M059J (cell line): Measurements from ENCODE around the gene CDH13. TPM values are rescaled to one million over a fixed set of nuclear protein-coding genes. Genes with fewer than 3 reads are reported as not detected.

Experiments
- DNase-seq: peaks from one replicate; pipeline ENCODE4 v3.0.0-alpha.2; 2012; ENCODE audit warnings: low read depth
- total RNA-seq: library from RNA; depleted of rRNA; stranded (reverse); fragments of >200 nt; shearing (Covaris generic); gene quantifications from 2 replicates; pipeline ENCODE4 v1.2.3, GENCODE V29; 2014

CDH13 gene
- total RNA-seq, 1 experiment from 2014 or later, result 61.5 TPM

- DNase-seq, result no peak
Observed at GRCh38 chr16:83109490-83110125, 482.8 kb downstream of the CDH13 start.

- peak; percentile 33 for DNase-seq
Observed at GRCh38 chr16:83110269-83110668, 483.5 kb downstream of the CDH13 start.

GRCh38 chr16:83113317-83113716 is 486.5 kb downstream of the CDH13 start:
- DNase-seq, result no peak

- DNase-seq, result no peak
Observed at GRCh38 chr16:83113811-83114210, 487.0 kb downstream of the CDH13 start.

GRCh38 chr16:83115491-83116232 is 488.9 kb downstream of the CDH13 start:
- DNase-seq, result no peak

GRCh38 chr16:83116274-83116892 is 489.6 kb downstream of the CDH13 start:
- no peak for DNase-seq

- no peak for DNase-seq
Observed at GRCh38 chr16:83117810-83118209, 491.0 kb downstream of the CDH13 start.

GRCh38 chr16:83118365-83118764 is 491.6 kb downstream of the CDH13 start:
- peak; percentile 55 for DNase-seq

GRCh38 chr16:83125999-83126568 is 499.3 kb downstream of the CDH13 start:
- DNase-seq, result no peak

GRCh38 chr16:83128041-83128440 is 501.3 kb downstream of the CDH13 start:
- DNase-seq, result no peak

GRCh38 chr16:83130039-83130438 is 503.3 kb downstream of the CDH13 start:
- no peak for DNase-seq

GRCh38 chr16:83134638-83135037 is 507.9 kb downstream of the CDH13 start:
- no peak for DNase-seq

GRCh38 chr16:83136419-83136818 is 509.6 kb downstream of the CDH13 start:
- DNase-seq, result no peak

GRCh38 chr16:83136924-83137323 is 510.2 kb downstream of the CDH13 start:
- DNase-seq, result no peak

GRCh38 chr16:83137326-83137781 is 510.6 kb downstream of the CDH13 start:
- DNase-seq, result peak; percentile 97

GRCh38 chr16:83137894-83138293 is 511.1 kb downstream of the CDH13 start:
- no peak for DNase-seq

GRCh38 chr16:83138512-83138911 is 511.7 kb downstream of the CDH13 start:
- DNase-seq, result no peak

GRCh38 chr16:83138976-83139690 is 512.4 kb downstream of the CDH13 start:
- no peak for DNase-seq

- no peak for DNase-seq
Observed at GRCh38 chr16:83143788-83144187, 517.0 kb downstream of the CDH13 start.

- DNase-seq, result no peak
Observed at GRCh38 chr16:83145297-83145696, 518.5 kb downstream of the CDH13 start.

GRCh38 chr16:83147244-83147643 is 520.5 kb downstream of the CDH13 start:
- DNase-seq, result no peak
